Activated CD4-positive, alpha-beta T cell treated with anti-CD3 and anti-CD28 coated beads for 24 hours (primary cell): ENCODE results near the gene SEH1L.
A peak's percentile ranks its signal among the peaks of the same experiment; 100 is the strongest.
"Not testable (repeated sequence)": the region's sequence is repeated elsewhere in the genome, so short reads cannot be mapped to it uniquely, and the experiment has no call there.

Experiments
- DNase-seq, 2 donors: peaks; one replicate each; pipeline ENCODE4 v3.0.0-alpha.2; 2020; ENCODE audit warnings: low read depth in 2 of 2

SEH1L gene

GRCh38 chr18:12943215-12943614, 4.6 kb upstream of the SEH1L start:
- no peak for DNase-seq

- no peak for DNase-seq
These were observed 3.1 kb upstream of the SEH1L start for GRCh38 chr18:12944709-12945108.

- DNase-seq: peak in 1 of 2 donors; percentile 10
These were observed 1.1 kb upstream of the SEH1L start for GRCh38 chr18:12946549-12947284.

GRCh38 chr18:12948050-12948804, 416 bp downstream of the SEH1L start:
- peak; percentile 96 for DNase-seq

GRCh38 chr18:12958478-12958877, 10.7 kb downstream of the SEH1L start:
- DNase-seq: no peak

GRCh38 chr18:12960395-12960794, 12.6 kb downstream of the SEH1L start:
- no peak for DNase-seq

- DNase-seq: no peak
These were observed 13.1 kb downstream of the SEH1L start for GRCh38 chr18:12960853-12961397.

GRCh38 chr18:12963069-12963468, 15.3 kb downstream of the SEH1L start:
- DNase-seq: no peak

- no peak for DNase-seq
These were observed 20.3 kb downstream of the SEH1L start for GRCh38 chr18:12968115-12968514.

GRCh38 chr18:12968619-12969018, 20.8 kb downstream of the SEH1L start:
- DNase-seq: no peak

GRCh38 chr18:12973562-12974213, 25.9 kb downstream of the SEH1L start:
- no peak for DNase-seq

GRCh38 chr18:12975488-12975887, 27.7 kb downstream of the SEH1L start:
- no peak for DNase-seq

- no peak for DNase-seq
These were observed 28.5 kb downstream of the SEH1L start for GRCh38 chr18:12976305-12976704.

GRCh38 chr18:12980065-12980464, 32.3 kb downstream of the SEH1L start:
- not testable (repeated sequence) for DNase-seq

- DNase-seq: no peak
These were observed 41.7 kb downstream of the SEH1L start for GRCh38 chr18:12989397-12990122.

GRCh38 chr18:12990123-12990475, 42.3 kb downstream of the SEH1L start:
- no peak for DNase-seq

GRCh38 chr18:12990641-12990966, 42.8 kb downstream of the SEH1L start:
- no peak for DNase-seq

GRCh38 chr18:12990967-12991820, 43.4 kb downstream of the SEH1L start, which contains the start of gene CEP192:
Gene CEP192, plus strand, starts transcription at chr18:12991362. Its CDS starts 8,063 bp downstream, at chr18:12999425.
- peak; percentile 91 to 95 for DNase-seq

GRCh38 chr18:12991821-12992179, 44.0 kb downstream of the SEH1L start:
- DNase-seq: no peak

GRCh38 chr18:12993439-12993838, 45.6 kb downstream of the SEH1L start:
- no peak for DNase-seq

GRCh38 chr18:12995424-12995823, 47.6 kb downstream of the SEH1L start:
- DNase-seq: no peak
